ENCODE results near the gene HELLS. TPM values are rescaled to one million over a fixed set of nuclear protein-coding genes. Genes with fewer than 3 reads are reported as not detected.
"Not testable (repeated sequence)": the region's sequence is repeated elsewhere in the genome, so short reads cannot be mapped to it uniquely, and the experiment has no call there.

Gene HELLS
- total RNA-seq, 6 experiments from 2014 or later, result 1.3 to 12.8 (median 3.3) TPM

GRCh38 chr10:94630017-94630688 lies 84.6 kb downstream of the HELLS start:
- TF ChIP-seq, protein P1, sequence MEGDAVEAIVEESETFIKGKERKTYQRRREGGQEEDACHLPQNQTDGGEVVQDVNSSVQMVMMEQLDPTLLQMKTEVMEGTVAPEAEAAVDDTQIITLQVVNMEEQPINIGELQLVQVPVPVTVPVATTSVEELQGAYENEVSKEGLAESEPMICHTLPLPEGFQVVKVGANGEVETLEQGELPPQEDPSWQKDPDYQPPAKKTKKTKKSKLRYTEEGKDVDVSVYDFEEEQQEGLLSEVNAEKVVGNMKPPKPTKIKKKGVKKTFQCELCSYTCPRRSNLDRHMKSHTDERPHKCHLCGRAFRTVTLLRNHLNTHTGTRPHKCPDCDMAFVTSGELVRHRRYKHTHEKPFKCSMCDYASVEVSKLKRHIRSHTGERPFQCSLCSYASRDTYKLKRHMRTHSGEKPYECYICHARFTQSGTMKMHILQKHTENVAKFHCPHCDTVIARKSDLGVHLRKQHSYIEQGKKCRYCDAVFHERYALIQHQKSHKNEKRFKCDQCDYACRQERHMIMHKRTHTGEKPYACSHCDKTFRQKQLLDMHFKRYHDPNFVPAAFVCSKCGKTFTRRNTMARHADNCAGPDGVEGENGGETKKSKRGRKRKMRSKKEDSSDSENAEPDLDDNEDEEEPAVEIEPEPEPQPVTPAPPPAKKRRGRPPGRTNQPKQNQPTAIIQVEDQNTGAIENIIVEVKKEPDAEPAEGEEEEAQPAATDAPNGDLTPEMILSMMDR (IDR thresholded peaks at IDR 0.05), result peak; percentile 62 to 76 (median 66)
- TF ChIP-seq POLR2A (IDR thresholded peaks at IDR 0.05), result no peak
- Histone ChIP-seq H3K4me3 (no peak overlapping the region), H3K27me3 (no peaks in the 10 kb centered on the region), H3K9me3 (no peaks in the 10 kb centered on the region), H3K36me3 (no peaks in the 10 kb centered on the region), H3K27ac (peak overlapping the region in 2 of 3 donors; percentile 19 to 51), H3K4me1 (peaks cover 0 to 7% (median 2%) of the 10 kb centered on the region in 4 donors)
- intact Hi-C loops (cut with DNase I), result no loop called here
- DNase-seq, result no peak
- 14% methylated on average over 4 of the region's 4 CpGs for WGBS (ENCODE audit: insufficient coverage, low coverage, low lambda C conversion rate, missing lambda C conversion rate)
- ATAC-seq, result peak; percentile 73 to 91 (median 84)

- WGBS (ENCODE audit: insufficient coverage, low coverage, low lambda C conversion rate, missing lambda C conversion rate), result 58% methylated on average over 3 of the region's 3 CpGs
- Histone ChIP-seq H3K4me1 (peaks cover 0 to 7% (median 2%) of the 10 kb centered on the region in 4 donors), H3K9me3 (no peaks in the 10 kb centered on the region), H3K4me3 (no peak overlapping the region), H3K27me3 (no peaks in the 10 kb centered on the region), H3K27ac (no peak overlapping the region), H3K36me3 (no peaks in the 10 kb centered on the region)
- TF ChIP-seq, protein P1 (IDR thresholded peaks at IDR 0.05), result no peak
- no peak for TF ChIP-seq POLR2A (IDR thresholded peaks at IDR 0.05)
- DNase-seq, result no peak
- ATAC-seq, result no peak
- intact Hi-C loops (cut with DNase I), result no loop called here
Observed at GRCh38 chr10:94631077-94631875, 85.7 kb downstream of the HELLS start.

- Histone ChIP-seq H3K9me3 (peaks cover 0 to 3% (median 0%) of the 10 kb centered on the region in 4 donors), H3K4me3 (no peak overlapping the region), H3K27me3 (no peaks in the 10 kb centered on the region), H3K36me3 (no peaks in the 10 kb centered on the region), H3K4me1 (peaks cover 0 to 7% (median 2%) of the 10 kb centered on the region in 4 donors), H3K27ac (no peak overlapping the region)
- intact Hi-C loops (cut with DNase I), result no loop called here
- DNase-seq, result no peak
- 83% methylated on average over 1 of the region's 1 CpG for WGBS (ENCODE audit: insufficient coverage, low coverage, low lambda C conversion rate, missing lambda C conversion rate)
- peak in 1 of 4 donors; percentile 42 for ATAC-seq
- TF ChIP-seq POLR2A (IDR thresholded peaks at IDR 0.05), result no peak
- TF ChIP-seq, protein P1 (IDR thresholded peaks at IDR 0.05), result no peak
Observed at GRCh38 chr10:94632954-94633353, 87.4 kb downstream of the HELLS start.

DNA sequence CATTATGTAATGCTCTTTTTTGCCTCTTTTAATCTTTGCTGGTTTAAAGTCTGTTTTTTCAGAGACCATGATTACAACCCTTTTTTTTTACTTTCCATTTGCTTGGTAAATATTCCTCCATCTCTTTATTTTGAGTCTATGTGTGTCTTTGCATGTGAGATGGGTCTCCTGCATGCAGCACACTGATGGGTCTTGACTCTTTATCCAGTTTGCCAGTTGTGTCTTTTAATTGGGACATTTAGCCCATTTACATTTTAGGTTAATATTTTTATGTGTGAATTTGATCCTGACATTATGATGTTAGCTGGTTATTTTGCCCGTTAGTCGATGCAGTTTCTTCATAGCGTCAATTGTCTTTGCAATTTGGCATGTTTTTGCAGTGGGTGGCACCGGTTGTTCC lies 92.5 kb downstream of the HELLS start:
- intact Hi-C loops (cut with DNase I), result not testable (repeated sequence)

DNA sequence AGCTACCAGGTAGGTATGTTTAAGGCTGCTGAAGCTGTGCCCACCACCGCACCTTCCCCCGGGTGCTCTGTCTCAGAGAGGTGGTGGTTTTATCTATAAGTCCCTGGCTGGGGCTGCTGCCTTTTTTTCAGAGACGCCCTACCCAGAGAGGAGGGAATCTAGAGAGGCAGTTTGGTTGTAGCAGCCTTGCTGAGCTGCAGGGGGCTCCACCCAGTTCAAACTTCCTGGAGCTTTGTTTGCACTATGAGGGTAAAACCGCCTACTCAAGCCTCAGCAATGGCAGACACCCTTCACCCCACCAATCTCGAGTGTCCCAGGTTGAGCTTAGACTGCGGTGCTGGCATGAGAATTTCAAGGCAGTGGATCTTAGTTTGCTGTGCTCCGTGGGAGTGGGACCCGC lies 94.3 kb downstream of the HELLS start:
- peaks cover 0 to 8% (median 0%) of the 10 kb centered on the region in 4 donors for H3K4me1 ChIP-seq
- no peaks in the 10 kb centered on the region for H3K36me3 ChIP-seq
- no peak overlapping the region for H3K27ac ChIP-seq
- no peaks in the 10 kb centered on the region for H3K27me3 ChIP-seq
- 92% methylated on average over 2 of the region's 8 CpGs for WGBS (ENCODE audit: insufficient coverage, low coverage, low lambda C conversion rate, missing lambda C conversion rate)
- no peak overlapping the region for H3K4me3 ChIP-seq
- ATAC-seq (no peak), DNase-seq (no peak)
- H3K9me3 ChIP-seq, result peaks cover 0 to 10% (median under 1%) of the 10 kb centered on the region in 4 donors
- intact Hi-C loops (cut with DNase I), result no loop called here
- TF ChIP-seq, protein P1 (IDR thresholded peaks at IDR 0.05), result no peak
- TF ChIP-seq POLR2A (IDR thresholded peaks at IDR 0.05), result no peak

More for the DNA sequence above, 92.5 kb downstream of the HELLS start:
- not testable (repeated sequence) for DNase-seq, H3K27ac ChIP-seq, H3K4me1 ChIP-seq, H3K36me3 ChIP-seq, H3K27me3 ChIP-seq, H3K4me3 ChIP-seq, ATAC-seq
- 91% methylated on average over 4 of the region's 4 CpGs for WGBS (ENCODE audit: insufficient coverage, low coverage, low lambda C conversion rate, missing lambda C conversion rate)
- H3K9me3 ChIP-seq, result peaks cover 0 to 10% (median under 1%) of the 10 kb centered on the region in 4 donors

All from right lobe of liver (tissue), 6 donors.